Stimulated activated CD4-positive, alpha-beta T cell treated with anti-CD3 and anti-CD28 coated beads, Interleukin-1b, Interleukin-23, amount 100 ng/mL, for 24 hours (primary cell): ENCODE measurements around the gene RAB44.

ENCODE experiments used
- DNase-seq, 4 experiments: peaks; one replicate each; pipeline ENCODE4 v3.0.0-alpha.2; 2020; ENCODE audit warnings: low read depth in 4 of 4, low spot score in 1 of 4

RAB44 gene

GRCh38 chr6:36766399-36766945, 68.8 kb downstream of the RAB44 start:
- DNase-seq: no peak

- DNase-seq: no peak
These were observed 71.6 kb downstream of the RAB44 start for GRCh38 chr6:36769183-36769675.

GRCh38 chr6:36769676-36770499, 72.3 kb downstream of the RAB44 start:
- DNase-seq: no peak

GRCh38 chr6:36771145-36771544, 73.5 kb downstream of the RAB44 start:
- no peak for DNase-seq

- DNase-seq: no peak
These were observed 74.8 kb downstream of the RAB44 start for GRCh38 chr6:36772397-36772796.

GRCh38 chr6:36774331-36774730, 76.7 kb downstream of the RAB44 start:
- no peak for DNase-seq

GRCh38 chr6:36776167-36776566, 78.5 kb downstream of the RAB44 start:
- no peak for DNase-seq

GRCh38 chr6:36777801-36778200, 80.2 kb downstream of the RAB44 start:
- DNase-seq: no peak

GRCh38 chr6:36779227-36779626, 81.6 kb downstream of the RAB44 start:
- DNase-seq: no peak

- no peak for DNase-seq
These were observed 83.0 kb downstream of the RAB44 start for GRCh38 chr6:36780442-36781177.

GRCh38 chr6:36781669-36782068, 84.0 kb downstream of the RAB44 start:
- no peak for DNase-seq
